Psoas muscle (tissue), 8 donors: Measurements from ENCODE around the gene ZCCHC8. TPM values are rescaled to one million over a fixed set of nuclear protein-coding genes. Genes with fewer than 3 reads are reported as not detected.
"Not testable (repeated sequence)": the region's sequence is repeated elsewhere in the genome, so short reads cannot be mapped to it uniquely, and the experiment has no call there.

Experiments used
- ATAC-seq, 4 donors: fragments of 200-7000 bp; cut with Tn5 transposase; one replicate each; pipeline ENCODE4 v1.9.1; 2020; ENCODE audit warnings: moderate library complexity in 3 of 4, mild to moderate bottlenecking in 2 of 4
- DNase-seq, 2 donors: peaks; one replicate each; pipeline ENCODE4 v3.0.0-alpha.2; 2020
- H3K27ac ChIP-seq: fragments of 200-600 bp; one replicate; pipeline ENCODE4 v1.8.0; 2022
- H3K27me3 ChIP-seq, 3 donors: fragments of 200-600 bp in 1 of 3; one replicate each; pipeline versions ENCODE4 v1.6.1 to v1.8.0; 2013 to 2022; ENCODE audit warnings: low read length in 2 of 3, mild to moderate bottlenecking in 2 of 3, moderate library complexity in 1 of 3; ENCODE audit not compliant: insufficient read depth in 3 of 3
- H3K36me3 ChIP-seq, 2 donors: fragments of 200-600 bp in 1 of 2; one replicate each; pipeline versions ENCODE4 v1.6.1 to v1.8.0; 2013 to 2022; ENCODE audit warnings: low read depth in 1 of 2, mild to moderate bottlenecking in 1 of 2, moderate library complexity in 1 of 2; ENCODE audit not compliant: insufficient read depth in 1 of 2
- H3K4me1 ChIP-seq: fragments of 200-600 bp; one replicate; pipeline ENCODE4 v1.8.0; 2022
- H3K4me3 ChIP-seq: fragments of 200-600 bp; one replicate; pipeline ENCODE4 v1.8.0; 2022; ENCODE audit warnings: mild to moderate bottlenecking
- H3K9me3 ChIP-seq: fragments of 200-600 bp; one replicate; pipeline ENCODE4 v1.8.0; 2022
- WGBS, 3 donors: extraction: QIAGEN DNeasy Blood & Tissue Kit; methylation state at CpG; one replicate each; pipeline versions ENCODE4 v1.1.6 to v1.1.7; 2013; 5-methylcytosine and 5-hydroxymethylcytosine counted together
- intact Hi-C, 2 donors: fragments of 100-400 bp; cut with DNase I; formaldehyde crosslinking; loops; one replicate each; pipeline versions ENCODE4 v1.11.0 to v1.14.2; 2022
- polyA plus RNA-seq, 3 donors: library from polyadenylated mRNA; stranded (reverse); fragments of 200-250 nt; gene quantifications; one replicate each; pipeline ENCODE4 v1.2.3, GENCODE V29; 2013
- total RNA-seq, 4 donors: library from RNA; stranded (reverse); fragmentation: NEBNext Ultra II Directional in 2 of 4; extraction: Animal tissue kit (Norgen Biotek cat#: 25700) in 2 of 4; gene quantifications; one replicate each; pipeline versions ENCODE4 v1.2.1 to v1.2.4, GENCODE V29; 2021 to 2023
- TF ChIP-seq, protein P1 (sequence below): fragments of 200-600 bp; IDR thresholded peaks from one replicate; pipeline ENCODE4 v1.8.0; 2022; ENCODE audit warnings: antibody characterized with exemption
- donor health status: healthy with polysubstance abuse.
- donor health status: DM: no; HTN: no; CAD: no; lungs with moderate emphysema.
- donor health status: Bipolar disorder and iron deficiency.
- donor health status: healthy.
- donor health status: DM: yes; HTN: yes; CAD: no.
- donor health status: DM: no; HTN: no; CAD: no.
- donor health status: DM: no; HTN: no; CAD: no.
- donor health status: DM: yes; HTN: yes; CAD: no.

The ZCCHC8 gene
- total and polyA plus RNA-seq, 7 donors: 10.9 to 22.2 (median 15.1) TPM

DNA sequence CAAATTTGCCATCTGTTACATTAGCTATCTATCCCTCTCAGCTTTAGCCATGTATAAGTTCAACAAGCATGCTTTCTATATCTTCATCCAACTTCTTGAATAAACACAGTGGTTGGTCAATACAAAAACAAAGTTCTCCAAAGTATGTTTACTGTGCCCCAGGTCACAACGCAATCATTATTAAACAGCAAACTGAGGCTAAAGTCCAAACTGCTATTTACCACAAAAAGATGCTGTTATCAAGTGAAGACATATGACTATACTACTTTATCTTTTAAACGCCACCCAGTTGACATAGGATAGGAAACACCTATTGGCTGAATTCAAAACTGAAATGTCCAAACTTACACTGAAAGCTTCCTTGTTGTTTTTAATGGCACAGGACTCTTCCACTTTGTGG, 11.7 kb downstream of the ZCCHC8 start:
- H3K27me3 ChIP-seq: no peaks in the 10 kb centered on the region
- ATAC-seq: no peak
- intact Hi-C loops: no loop called here
- TF ChIP-seq, protein P1, sequence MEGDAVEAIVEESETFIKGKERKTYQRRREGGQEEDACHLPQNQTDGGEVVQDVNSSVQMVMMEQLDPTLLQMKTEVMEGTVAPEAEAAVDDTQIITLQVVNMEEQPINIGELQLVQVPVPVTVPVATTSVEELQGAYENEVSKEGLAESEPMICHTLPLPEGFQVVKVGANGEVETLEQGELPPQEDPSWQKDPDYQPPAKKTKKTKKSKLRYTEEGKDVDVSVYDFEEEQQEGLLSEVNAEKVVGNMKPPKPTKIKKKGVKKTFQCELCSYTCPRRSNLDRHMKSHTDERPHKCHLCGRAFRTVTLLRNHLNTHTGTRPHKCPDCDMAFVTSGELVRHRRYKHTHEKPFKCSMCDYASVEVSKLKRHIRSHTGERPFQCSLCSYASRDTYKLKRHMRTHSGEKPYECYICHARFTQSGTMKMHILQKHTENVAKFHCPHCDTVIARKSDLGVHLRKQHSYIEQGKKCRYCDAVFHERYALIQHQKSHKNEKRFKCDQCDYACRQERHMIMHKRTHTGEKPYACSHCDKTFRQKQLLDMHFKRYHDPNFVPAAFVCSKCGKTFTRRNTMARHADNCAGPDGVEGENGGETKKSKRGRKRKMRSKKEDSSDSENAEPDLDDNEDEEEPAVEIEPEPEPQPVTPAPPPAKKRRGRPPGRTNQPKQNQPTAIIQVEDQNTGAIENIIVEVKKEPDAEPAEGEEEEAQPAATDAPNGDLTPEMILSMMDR: no peak
- no peak for DNase-seq
- H3K9me3 ChIP-seq: no peaks in the 10 kb centered on the region
- no peak overlapping the region for H3K27ac ChIP-seq
- WGBS, 3 donors: 95 to 97% (median 97%) methylated on average over 2 of the region's 2 CpGs
- H3K36me3 ChIP-seq: peaks cover 13 to 99% of the 10 kb centered on the region in 2 donors
- no peaks in the 10 kb centered on the region for H3K4me1 ChIP-seq
- H3K4me3 ChIP-seq: no peak overlapping the region

DNA sequence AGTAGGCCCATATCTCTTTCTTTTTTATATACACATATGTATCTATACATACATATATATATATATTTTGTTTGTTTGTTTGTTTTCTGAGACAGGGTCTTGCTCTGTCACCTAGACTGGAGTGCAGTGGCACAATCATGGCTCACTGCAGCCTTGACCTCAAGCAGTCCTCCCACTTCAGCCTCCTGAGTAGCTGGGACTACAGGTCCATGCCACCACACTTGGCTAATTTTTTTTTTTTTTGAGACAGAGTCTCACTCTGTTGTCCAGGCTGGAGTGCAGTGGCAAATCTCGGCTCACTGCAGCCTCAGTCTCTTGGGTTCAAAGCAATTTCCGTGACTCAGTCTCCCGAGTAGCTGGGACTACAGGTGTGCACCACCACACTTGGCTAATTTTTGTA, 12.9 kb downstream of the ZCCHC8 start:
- peaks cover 13 to 99% of the 10 kb centered on the region in 2 donors for H3K36me3 ChIP-seq
- ATAC-seq, H3K27ac ChIP-seq, H3K4me3 ChIP-seq, H3K4me1 ChIP-seq, intact Hi-C loops, DNase-seq, H3K9me3 ChIP-seq, H3K27me3 ChIP-seq: not testable (repeated sequence)
- WGBS, 3 donors: 95 to 100% (median 97%) methylated on average over 3 of the region's 3 CpGs

DNA sequence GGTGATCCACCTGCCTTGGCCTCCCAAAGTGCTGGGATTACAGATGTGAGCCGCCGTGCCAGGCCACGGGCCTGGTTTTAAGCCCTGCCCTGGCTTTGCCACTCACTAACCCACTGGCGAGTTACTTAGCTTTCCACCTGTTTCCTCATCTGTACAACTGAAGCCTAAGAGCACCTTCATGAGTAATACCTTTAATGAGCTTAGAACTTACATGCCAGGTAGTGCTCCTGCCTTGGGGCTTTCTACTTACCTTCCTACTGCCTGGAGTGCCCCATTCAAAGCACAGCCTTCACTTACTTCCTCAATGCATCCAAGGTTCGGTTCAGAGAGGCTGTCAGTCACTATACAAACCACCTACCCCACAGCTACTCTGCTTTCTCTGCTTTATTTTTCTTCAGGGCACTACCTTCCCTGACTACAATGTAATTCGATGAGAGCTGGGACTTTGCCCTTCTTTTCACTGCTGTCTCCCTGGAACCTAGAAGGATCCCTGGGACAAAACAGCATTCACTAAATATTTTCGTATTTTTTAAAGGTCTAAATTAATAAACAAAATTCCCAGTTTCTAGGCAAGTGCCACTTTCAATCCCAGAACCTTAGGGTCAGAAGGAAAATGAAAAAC, 13.8 kb downstream of the ZCCHC8 start:
- H3K9me3 ChIP-seq: no peaks in the 10 kb centered on the region
- ATAC-seq: no peak
- H3K36me3 ChIP-seq: peaks cover 11 to 99% of the 10 kb centered on the region in 2 donors
- no peak overlapping the region for H3K27ac ChIP-seq
- H3K4me3 ChIP-seq: no peak overlapping the region
- intact Hi-C loops: no loop called here
- H3K4me1 ChIP-seq: no peaks in the 10 kb centered on the region
- no peaks in the 10 kb centered on the region for H3K27me3 ChIP-seq
- TF ChIP-seq, protein P1: no peak
- WGBS, 3 donors: 88 to 96% (median 93%) methylated on average over 7 of the region's 7 CpGs
- no peak for DNase-seq

DNA sequence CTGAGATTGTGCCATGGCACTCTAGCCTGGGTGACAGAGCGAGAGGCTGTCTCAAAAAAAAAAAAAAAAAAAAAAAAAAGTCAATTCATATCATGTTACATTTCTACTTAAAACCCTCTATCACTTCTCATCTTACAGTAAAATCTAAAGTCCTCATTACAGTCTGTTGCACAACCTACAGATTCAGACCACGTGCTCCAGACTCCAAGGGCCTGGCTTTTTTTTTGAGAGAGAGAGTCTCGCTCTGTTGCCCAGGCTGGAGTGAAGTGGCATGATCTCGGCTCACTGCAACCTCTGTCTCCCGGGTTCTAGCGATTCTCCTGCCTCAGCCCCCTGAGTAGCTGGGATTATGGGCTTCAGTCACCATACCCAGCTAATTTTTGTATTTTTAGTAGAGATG, 14.4 kb downstream of the ZCCHC8 start:
- intact Hi-C loops, H3K4me1 ChIP-seq, DNase-seq, H3K27ac ChIP-seq, H3K27me3 ChIP-seq, H3K4me3 ChIP-seq, H3K9me3 ChIP-seq: not testable (repeated sequence)
- WGBS, 3 donors: 79 to 89% (median 85%) methylated on average over 6 of the region's 6 CpGs
- peak in 2 of 4 donors; percentile 54 to 70 for ATAC-seq
- H3K36me3 ChIP-seq: peaks cover 9 to 100% of the 10 kb centered on the region in 2 donors

DNA sequence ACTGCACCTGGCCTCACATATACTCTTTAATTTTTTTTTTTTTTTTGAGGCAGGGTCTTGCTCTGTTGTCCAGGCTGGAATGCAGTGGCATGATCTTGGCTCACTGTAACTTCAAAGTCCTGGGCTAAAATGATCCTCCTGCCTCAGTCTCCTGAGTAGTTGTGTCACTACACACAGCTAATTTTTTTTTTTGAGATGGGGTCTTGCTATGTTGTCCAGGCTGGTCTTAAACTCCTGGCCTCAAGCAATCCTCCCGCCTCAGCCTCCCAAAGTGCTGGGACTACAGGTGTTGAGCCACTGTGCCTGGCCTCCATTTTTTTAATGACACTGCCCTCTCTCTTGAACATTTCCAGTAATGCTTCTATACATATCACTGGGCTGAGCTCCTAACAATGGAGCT, 16.3 kb downstream of the ZCCHC8 start:
- H3K27ac ChIP-seq, H3K27me3 ChIP-seq, ATAC-seq, intact Hi-C loops, DNase-seq, H3K4me1 ChIP-seq, H3K9me3 ChIP-seq, H3K4me3 ChIP-seq: not testable (repeated sequence)
- H3K36me3 ChIP-seq: peaks cover 13 to 100% of the 10 kb centered on the region in 2 donors
- 85 to 100% (median 92%) methylated on average over 1 of the region's 1 CpG for WGBS, 3 donors

DNA sequence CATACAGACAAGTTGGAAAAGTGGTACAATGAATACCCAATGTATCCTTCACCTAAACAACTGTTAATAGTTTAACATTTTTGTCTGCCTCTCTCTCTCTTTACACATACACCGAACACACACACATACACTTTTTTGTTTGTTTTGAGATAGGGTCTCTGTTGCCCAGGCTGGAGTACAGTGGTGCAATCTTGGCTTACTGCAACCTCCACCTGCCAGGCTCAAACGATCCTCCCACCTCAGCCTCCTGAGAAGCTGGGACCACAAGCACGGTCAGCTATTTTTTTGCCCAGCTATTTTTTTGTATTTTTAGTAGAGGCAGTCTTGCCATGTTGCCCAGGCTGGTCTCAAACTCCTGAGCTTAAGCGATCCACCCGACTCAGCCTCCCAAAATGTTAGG, 16.8 kb downstream of the ZCCHC8 start:
- TF ChIP-seq, protein P1: no peak
- no peaks in the 10 kb centered on the region for H3K27me3 ChIP-seq
- peaks cover 13 to 100% of the 10 kb centered on the region in 2 donors for H3K36me3 ChIP-seq
- no peaks in the 10 kb centered on the region for H3K4me1 ChIP-seq
- H3K27ac ChIP-seq: no peak overlapping the region
- no peak overlapping the region for H3K4me3 ChIP-seq
- 88 to 90% (median 88%) methylated on average over 5 of the region's 5 CpGs for WGBS, 3 donors
- no peak for DNase-seq
- H3K9me3 ChIP-seq: no peaks in the 10 kb centered on the region
- intact Hi-C loops: no loop called here
- ATAC-seq: no peak
